GM21515 (cell line): Measurements from ENCODE around the gene RYR3.

ENCODE experiments used
- ATAC-seq: cut with Tn5 transposase; IDR thresholded peaks from one replicate; pipeline ENCODE4 v1.9.1; 2021; ENCODE audit not compliant: unreplicated experiment

Gene RYR3

DNA sequence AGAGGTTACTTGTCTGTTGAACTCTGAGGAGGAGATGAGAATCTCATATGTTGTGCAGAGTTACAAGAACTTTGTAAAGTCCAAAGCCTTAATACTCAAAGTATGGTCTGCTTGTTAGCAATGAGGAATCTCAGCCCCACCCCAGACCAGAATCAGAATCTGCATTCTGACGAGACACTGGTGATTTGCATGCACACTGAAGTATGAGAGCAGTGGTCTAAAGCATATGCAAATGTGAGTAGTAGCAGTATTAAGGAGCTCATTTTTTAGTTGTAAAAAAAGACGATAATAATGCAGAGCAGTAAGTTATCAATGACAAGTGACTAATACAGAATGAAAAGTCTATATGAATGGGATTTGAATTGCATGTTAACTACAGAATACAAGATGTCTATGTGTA is 327.7 kb downstream of the RYR3 start:
- ATAC-seq, result no peak

DNA sequence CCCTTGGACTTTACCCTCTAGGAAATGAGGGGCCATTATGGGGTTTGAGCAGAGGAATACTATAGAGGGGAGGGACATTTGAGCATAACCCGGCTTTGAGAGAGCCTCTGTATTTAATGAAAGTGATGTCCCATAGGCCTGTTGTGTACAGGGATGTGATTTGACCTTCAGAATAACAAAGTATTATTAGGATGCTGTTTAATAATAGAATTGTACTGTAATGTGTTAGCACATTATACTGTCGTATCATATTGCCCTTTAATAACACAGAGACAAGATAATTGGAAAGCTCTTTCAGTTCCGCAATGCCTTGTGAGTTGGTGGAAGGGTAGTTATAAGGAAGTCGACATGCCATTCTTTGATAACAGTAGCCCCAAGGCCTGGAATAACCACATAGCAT is 328.3 kb downstream of the RYR3 start:
- no peak for ATAC-seq

DNA sequence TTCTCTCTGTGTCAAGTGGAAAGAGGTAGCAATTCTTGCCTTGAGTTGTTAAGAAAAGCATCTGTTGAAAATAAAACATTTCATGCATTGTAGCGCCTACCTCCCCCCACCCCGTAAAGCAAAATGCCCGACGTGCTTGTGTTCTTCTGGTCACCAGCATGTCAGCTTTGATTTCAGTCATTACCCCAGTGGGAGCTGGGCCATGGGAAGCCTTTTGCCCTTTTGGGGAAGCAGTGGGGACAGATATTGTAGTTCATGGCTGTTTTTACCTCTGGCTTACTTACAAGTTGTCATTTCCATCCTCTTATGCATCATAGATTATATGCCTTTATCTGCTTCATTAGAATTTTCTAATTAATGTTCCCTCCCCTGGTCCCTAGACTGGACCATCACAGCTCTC is 328.7 kb downstream of the RYR3 start:
- ATAC-seq, result no peak

DNA sequence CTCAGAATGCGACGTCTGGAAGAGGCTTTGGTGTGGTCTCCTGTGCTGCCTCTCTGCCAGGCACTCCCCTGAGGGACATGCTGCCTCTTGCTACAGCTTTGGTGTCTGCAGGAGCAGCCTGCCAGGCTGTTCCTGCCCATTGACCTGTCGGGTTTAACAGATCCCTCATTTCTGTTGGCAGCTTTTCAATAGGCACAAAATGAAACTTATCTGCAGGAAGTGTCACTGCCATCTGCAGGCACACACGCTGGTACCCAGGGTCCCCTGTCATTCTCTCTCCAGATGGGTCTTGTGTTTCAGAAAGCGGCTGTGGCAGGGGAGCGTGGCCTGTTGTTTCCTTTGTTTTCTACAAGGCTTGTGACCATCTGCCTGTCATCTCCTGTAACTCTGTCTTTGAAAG is 329.2 kb downstream of the RYR3 start:
- ATAC-seq, result no peak

DNA sequence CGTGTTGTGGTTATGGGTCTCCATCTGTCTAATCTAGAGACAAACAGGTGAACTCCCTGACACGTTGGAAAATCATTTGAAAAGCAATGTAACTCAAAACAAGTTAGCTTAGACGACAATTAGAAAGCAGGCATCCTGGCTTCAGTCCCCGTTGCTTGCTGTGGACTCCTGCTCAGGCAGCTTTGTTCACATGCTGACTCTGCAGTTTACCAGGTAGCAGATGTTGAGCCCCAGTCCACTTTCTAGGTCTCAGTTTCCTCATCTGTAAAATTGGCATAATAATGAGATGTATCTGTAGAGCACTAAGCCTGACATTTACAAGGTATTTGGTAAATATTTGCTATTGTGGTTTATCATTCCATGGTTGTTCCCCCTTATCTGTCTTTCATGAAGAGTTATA is 330.3 kb downstream of the RYR3 start:
- ATAC-seq, result no peak

DNA sequence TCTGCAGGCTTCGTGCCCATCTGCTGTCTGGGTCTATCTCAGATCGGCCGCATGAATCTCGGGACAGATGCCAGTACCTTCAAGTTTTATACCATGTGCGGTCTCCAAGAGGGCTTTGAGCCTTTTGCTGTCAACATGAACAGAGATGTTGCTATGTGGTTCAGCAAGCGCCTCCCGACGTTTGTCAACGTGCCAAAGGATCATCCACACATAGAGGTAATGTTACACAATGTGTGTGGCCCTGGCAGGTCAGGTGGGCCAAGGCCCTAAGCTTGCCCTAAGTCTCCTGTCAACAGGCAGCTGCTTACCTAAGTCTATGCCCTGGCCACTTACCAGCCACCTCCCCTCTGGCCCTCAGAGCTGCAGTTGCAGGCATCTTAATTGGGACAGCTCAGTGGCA is 333.5 kb downstream of the RYR3 start:
- ATAC-seq, result no peak

DNA sequence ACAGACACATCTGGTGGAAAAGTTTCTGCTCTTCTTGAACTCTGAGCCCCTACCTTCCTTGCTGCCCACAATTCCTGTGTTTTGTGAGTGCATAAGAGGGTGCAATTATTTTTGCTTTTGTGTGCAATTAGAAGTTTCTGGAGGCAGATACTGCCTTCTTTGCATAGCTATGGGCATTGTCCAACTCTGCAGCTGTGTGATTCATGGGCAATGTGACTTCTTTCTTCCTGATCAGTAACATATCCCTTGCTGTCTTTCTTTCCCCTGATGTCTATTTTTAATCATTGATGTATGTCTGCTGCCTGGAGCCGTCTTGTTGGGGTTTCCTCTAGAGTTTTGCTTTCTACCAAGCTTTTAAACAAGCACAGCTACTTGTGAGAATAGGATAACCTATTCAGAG is 336.0 kb downstream of the RYR3 start:
- ATAC-seq, result no peak

DNA sequence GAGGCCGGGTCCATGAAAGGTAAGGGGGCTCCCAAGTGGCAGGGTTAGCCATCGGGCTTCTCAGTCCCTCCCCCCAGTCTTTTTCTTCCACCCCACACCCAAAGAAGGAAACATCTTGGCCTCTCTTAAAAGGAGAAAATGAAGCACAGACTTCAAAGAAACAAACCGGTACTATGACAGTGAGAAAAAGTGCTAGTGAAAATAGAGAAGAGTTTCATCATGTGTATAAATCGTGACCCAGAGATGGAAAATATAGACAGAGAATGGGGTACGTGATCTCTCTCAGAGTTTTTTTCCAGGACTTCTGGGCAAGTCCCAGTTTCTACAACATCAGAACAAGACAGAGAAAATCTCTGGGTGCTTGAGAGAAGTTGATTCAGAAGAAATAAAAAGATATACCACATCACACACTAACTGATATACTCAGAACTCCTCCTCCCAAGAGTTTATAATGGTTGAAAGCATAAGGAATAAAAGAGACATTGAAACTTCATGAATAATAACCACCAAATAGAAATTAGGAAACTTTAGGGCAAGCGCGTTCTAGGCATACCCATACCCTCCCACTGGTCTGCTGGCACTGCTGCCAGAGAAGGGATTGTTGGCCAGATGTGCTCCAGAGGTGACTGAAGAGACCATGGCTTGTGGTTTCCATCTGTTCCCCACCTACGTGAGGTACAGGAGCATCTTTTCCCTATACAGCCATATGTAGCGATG is 338.6 kb downstream of the RYR3 start:
- ATAC-seq, result no peak

DNA sequence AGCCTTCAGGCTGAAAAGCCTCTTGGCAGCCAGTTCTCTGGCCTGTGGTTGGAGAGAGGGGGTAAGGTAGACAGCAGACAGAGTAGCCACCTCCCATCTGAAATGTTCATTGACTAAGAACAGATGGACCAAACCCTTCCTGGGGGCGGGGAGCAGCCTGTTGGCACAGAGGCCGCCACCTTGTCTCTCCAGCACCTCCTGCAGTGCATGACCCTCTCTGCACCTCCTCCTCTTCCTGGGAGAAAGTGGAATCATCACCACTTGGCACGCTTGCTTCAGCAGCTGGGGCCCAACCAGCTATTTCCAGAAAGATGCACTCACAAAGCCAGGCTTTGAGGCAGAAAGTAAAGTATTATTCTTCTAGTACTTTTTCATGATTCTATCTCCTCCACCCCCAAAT is 344.1 kb downstream of the RYR3 start:
- no peak for ATAC-seq

DNA sequence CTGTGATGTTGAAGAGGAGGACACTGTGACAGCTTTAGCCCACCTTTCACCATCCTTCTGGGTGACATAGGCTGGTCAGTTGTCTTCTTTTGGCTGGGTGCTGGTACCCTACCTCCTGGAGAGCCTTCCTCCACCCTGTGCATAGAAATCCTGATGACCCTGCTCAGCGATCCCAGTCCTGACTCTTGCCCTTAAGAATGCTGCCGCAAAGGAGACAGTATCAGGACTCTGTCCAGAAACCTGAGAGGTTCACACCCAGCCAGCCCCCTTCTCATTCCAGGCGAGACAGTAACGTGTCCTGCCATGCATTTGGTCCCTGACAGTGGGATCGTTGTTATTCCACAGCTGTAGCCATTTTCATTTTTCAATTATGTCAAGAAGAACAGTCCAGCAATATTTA is 344.7 kb downstream of the RYR3 start:
- no peak for ATAC-seq

DNA sequence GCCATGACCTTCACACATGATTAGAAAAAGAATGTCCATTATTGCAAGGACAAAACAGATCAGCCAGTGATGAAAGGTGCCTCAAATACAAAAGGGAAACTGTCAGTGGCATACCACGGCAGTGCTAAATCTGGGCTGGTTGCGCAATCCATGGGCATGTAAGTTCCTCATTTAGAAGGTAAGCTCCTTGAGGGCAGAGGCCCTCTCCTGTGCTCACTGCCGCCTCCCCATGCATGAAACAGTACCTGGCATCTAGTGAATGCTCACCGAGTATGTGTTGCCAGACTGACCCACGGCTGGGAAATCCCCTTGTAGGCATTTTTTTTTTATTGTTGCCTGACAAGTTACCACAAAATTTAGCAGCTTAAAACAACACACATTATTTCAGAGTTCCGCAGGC is 345.4 kb downstream of the RYR3 start:
- no peak for ATAC-seq

DNA sequence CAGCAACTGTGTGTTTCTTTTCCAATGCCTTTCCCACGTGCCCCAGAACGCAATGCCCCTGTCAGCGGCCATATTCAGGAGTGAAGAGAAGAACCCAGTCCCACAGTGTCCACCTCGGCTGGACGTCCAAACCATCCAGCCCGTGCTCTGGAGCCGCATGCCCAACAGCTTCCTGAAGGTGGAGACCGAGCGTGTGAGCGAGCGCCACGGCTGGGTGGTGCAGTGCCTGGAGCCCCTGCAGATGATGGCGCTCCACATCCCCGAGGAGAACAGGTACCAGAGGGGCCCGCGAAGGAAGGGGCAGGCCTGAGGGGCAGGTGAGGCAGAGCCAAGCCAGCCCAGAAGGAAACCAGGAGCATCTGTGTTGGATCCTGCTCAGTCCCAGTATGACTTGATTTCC is 349.4 kb downstream of the RYR3 start:
- ATAC-seq, result no peak

DNA sequence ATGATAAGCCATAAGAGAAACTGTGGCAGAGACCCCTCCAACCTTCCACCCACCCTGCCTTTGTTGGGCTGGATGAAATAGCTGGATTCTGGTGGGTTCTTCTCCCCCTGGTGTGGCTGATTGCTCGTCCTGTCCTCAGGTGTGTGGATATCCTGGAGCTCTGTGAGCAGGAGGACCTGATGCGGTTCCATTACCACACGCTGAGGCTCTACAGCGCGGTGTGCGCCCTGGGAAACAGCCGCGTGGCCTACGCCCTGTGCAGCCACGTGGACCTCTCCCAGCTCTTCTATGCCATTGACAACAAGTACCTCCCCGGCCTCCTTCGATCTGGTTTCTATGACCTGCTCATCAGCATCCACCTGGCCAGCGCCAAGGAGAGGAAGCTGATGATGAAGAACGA is 351.2 kb downstream of the RYR3 start:
- no peak for ATAC-seq

DNA sequence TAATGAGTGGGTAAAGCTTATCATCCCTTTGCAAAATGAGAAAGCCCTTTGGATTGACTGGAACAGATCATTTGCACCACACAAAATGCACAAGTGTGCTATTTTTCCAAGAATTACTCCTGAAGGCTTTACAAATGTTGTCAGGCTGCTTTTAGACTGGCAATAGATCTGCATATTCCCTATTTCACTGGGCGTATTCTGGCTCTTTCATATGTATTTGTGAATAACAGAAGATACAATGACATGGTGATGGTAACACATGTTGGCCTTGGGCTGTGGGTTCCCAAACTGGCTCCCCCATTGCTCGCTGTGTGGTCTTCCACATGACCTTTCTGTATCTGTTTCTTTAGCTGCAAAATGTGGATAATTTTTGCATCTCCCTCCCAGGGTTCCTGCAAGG is 354.2 kb downstream of the RYR3 start:
- ATAC-seq, result no peak

DNA sequence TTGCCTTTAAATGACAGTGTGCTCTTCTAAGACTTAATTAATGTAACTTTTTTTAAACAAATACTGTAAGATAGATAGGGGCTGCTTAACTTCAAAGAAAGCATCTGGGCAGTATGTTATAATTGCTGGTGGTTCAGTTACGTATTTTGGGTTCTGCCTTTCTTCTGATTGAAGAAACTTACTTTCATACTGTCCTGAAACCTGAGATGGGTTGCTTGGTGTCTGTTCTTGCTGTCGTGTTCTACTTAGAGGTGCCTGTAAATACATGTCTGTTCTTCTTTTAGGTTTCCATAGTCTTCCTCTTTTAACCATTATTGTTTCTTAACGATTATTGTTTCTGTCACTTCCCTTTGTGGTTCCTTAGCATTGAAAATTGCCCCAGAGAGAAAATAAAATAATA is 359.8 kb downstream of the RYR3 start:
- no peak for ATAC-seq

DNA sequence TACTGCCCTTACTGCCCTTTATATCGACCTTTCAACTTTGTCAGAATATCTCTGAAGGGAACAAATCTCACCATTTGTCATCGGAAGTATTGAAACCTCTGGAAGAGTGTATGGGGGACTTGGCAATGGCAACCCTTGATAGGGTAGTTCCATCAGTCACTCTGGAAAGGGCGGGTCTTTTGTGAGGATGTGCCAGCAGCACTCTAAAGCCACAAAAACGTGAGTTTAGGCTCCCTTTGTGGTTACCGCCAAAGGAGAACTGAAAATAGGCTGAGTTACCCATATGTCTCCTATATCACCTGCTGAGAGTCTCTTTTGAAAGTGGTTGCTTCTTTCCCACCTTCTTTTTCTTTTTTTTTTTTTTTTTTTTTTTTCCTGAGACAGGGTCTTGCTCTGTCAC is 360.7 kb downstream of the RYR3 start:
- ATAC-seq, result peak; percentile 74

DNA sequence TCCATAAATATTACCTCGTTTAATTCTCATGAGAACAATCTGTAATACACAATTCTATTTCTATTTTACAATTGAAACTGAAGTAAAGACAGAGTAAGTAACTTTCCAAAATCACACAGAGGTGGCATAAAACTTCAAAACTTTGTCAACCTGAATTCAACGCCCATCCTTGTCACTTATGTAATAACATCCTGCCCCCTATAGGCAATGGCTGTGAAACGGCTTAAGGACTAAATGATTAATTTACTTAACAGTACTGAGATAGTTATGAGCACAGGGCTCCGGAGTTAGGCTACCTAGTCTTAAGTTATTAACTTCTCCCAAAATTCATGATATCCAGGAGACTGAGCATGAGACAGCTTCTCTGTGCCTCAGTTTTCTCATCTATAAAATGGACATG is 364.5 kb downstream of the RYR3 start:
- no peak for ATAC-seq

DNA sequence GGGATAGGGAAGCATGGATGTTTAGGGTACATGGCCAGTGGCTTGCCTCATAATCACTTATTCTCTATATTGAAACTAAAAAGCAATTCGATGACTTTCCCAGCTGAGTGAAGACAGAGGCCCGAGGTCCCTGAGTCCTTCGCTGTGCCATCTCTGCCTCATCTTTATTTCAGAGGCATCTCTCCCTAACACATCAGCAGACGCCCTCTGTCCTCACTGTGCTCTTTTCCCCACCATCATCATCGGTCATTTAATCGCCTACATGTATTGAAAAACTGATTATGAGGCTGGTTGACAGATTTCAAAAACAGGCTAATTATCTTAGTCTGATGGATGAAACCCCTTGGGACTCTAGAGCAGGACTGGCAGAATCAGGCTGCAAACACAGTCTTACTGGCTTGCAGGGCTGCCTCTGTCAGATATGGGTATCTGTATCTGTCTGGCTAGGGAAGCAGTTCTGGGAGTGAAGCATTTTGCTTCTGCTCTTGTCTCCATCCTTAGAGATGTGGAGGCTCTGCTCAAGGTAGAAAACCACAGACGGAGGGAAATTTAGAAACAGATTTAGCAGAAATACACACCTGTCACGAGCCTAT is 366.6 kb downstream of the RYR3 start:
- no peak for ATAC-seq

DNA sequence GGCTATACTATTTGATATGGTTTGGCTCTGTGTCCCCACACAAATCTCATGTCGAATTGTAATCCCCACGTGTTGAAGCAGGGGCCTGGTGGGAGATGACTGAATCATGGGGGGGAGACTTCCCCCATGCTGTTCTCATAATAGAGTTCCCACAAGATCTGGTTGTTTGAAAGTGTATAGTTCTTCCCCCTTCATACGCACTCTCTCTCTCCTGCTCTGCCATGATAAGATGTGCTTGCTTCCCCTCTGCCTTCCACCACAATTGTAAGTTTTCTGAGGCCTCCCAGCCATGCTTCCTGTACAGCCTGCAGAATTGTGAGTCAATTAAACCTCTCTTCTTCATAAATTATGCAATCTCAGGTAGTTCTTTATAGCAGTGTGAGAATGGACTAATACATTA is 367.4 kb downstream of the RYR3 start:
- no peak for ATAC-seq

DNA sequence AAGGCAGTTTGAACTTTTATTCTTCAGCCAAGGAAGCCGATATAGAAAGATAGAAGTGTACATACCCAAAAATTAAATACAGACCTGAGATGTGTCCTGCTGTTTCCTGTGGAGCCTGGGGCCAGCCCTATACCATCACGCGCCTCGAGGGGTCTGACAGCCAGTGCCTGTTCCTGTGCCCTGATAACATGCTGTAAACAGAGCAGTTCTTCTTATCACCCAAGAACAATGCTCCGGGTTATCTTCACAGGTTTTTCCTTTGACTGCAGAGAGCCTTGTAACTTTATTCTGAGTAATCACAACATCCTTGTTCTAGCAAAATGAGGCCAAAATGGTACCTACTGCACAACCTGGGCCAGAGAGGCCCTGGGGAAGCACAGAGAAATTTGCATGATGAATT is 367.8 kb downstream of the RYR3 start:
- no peak for ATAC-seq

DNA sequence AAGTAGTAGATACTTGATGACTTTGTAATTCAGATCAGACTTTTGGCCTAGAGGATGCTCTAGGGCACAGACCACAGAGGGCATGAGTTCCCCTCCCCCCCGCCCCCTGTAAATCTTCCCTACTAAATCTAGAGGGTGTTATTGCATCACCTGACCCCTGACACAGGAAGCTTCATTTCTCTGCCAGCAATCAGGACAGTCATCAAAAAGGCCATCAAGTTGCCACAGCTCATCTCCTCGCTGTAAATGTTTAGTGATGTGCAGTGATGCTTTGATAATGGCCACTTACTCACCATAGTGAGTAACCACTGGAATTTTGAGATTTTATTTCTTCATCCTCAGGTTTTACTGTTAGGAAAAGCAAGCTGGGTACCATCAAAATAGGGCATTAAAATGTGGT is 368.3 kb downstream of the RYR3 start:
- no peak for ATAC-seq

DNA sequence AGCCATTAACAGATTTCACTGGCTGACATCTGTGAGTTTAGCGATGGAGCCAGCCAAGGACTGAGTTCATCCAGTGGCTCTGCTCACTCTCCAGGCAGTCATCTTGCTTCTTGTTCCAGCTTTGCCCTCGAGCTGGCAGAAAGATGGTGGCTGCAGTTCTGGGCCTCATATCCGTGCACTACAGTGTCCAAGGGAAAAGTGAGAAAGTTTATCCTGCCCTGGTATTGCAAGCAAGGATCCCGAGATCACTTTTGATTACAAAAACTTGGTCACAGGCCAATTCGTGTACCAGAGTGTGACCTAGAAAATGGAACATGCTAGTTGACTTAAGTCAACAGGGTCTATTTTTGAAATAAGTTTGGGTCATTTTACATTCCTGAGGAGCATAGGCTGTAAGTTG is 369.6 kb downstream of the RYR3 start:
- ATAC-seq, result no peak

DNA sequence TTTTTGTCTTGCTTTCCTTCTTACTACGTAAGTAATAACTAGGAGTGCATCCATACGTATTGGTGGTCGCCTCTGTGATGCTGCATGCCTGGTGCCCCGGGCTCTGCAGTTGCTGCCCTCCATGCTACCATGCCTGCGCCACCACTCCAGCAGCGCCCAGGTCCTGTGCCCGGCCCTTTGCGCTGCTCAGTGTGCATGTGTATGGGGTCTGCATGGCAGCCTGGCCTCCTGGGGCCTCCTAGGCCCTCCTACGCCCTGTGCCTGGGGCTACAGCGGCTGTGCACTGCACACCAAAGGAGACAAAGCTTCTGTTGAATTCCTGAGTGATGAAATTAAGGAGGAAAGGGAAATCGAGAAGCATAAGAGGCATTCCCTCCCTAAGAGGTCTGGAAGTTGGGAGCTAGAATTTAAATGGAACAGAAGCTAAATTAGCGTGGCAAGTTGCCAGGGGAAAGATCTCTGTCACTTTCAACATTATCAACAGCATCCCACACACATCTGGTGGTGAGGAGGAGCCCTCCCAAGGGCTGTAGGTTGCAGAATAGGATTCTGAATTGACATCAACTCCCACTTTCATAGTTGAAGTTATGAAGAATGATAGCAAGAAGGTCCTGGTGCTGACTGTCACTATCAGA is 382.5 kb downstream of the RYR3 start:
- no peak for ATAC-seq
